Neural cell (in vitro differentiated cells): ENCODE measurements around the gene RXFP2.

ENCODE experiments used
- CTCF ChIP-seq: fragments of 450-650 bp; IDR thresholded peaks from 2 replicates; pipeline ENCODE4 v1.5.1; 2014; ENCODE audit warnings: antibody characterized with exemption, mild to moderate bottlenecking, moderate library complexity; ENCODE audit not compliant: poor library complexity, severe bottlenecking
- EP300 ChIP-seq: fragments of 450-650 bp; conservative IDR thresholded peaks from 2 replicates; pipeline ENCODE4 v1.6.1; 2014; ENCODE audit warnings: antibody characterized with exemption, mild to moderate bottlenecking, moderate library complexity; ENCODE audit not compliant: poor library complexity, severe bottlenecking
- EZH2 ChIP-seq: fragments of 200-600, 300-800 bp; shearing (Covaris generic), sonication (generic); IDR thresholded peaks from 2 replicates; pipeline ENCODE4 v1.6.1; 2014; ENCODE audit warnings: antibody characterized with exemption, low read length, borderline replicate concordance, mild to moderate bottlenecking; ENCODE audit not compliant: insufficient read depth, poor library complexity, severe bottlenecking
- POLR2AphosphoS5 ChIP-seq: IDR thresholded peaks from 2 replicates; pipeline ENCODE4 v1.6.1; 2012
- REST ChIP-seq: IDR thresholded peaks from 2 replicates; pipeline ENCODE4 v1.6.1; 2012; ENCODE audit warnings: borderline replicate concordance
- SMC3 ChIP-seq: fragments of 450-650 bp; conservative IDR thresholded peaks from 2 replicates; pipeline ENCODE4 v1.6.1; 2014; ENCODE audit warnings: antibody characterized with exemption, mild to moderate bottlenecking, moderate library complexity; ENCODE audit not compliant: poor library complexity
- TAF1 ChIP-seq: IDR thresholded peaks from 2 replicates; pipeline ENCODE4 v1.6.1; 2012; ENCODE audit warnings: low read depth

GRCh38 chr13:31699650-31700049 is 39.7 kb upstream of the RXFP2 start:
- TF ChIP-seq CTCF (peak; percentile 60), POLR2AphosphoS5 (no peak), TAF1 (no peak), EZH2 (no peak), REST (no peak), EP300 (no peak), SMC3 (peak; percentile 61)
